Brain microvascular endothelial cell (primary cell): ENCODE data around the gene PSMD11.

ENCODE experiments used
- DNase-seq: peaks from one replicate; pipeline ENCODE4 v3.0.0-alpha.2; 2020
- H3K27ac ChIP-seq: fragments of 250-450 bp; sonication (Bioruptor Pico); 2 replicates; pipeline ENCODE4 v1.5.1; 2020; ENCODE audit warnings: mild to moderate bottlenecking, moderate library complexity
- H3K27me3 ChIP-seq: fragments of 250-450 bp; sonication (Bioruptor Pico); replicated peaks from 2 replicates; pipeline ENCODE4 v1.5.1; 2020; ENCODE audit warnings: mild to moderate bottlenecking
- H3K36me3 ChIP-seq: fragments of 250-450 bp; sonication (Bioruptor Pico); replicated peaks from 2 replicates; pipeline ENCODE4 v1.5.1; 2020; ENCODE audit warnings: mild to moderate bottlenecking
- H3K4me3 ChIP-seq: 2 replicates; pipeline ENCODE4 v1.5.1; 2011; ENCODE audit warnings: low read depth, mild to moderate bottlenecking, control low read depth, low read length, moderate library complexity
- in situ Hi-C: cut with HindIII; loops from 2 replicates; pipeline ENCODE4 v1.10.0; 2017; ENCODE audit warnings: low sequenced_read_pairs, low pct_ligation_motif_present
- TF ChIP-seq, protein P1 (sequence below): IDR thresholded peaks from 2 replicates; pipeline ENCODE4 v1.5.1; 2011; ENCODE audit warnings: low read depth, mild to moderate bottlenecking, moderate library complexity, low read length, control low read depth, inconsistent platforms; ENCODE audit errors: missing control alignments

PSMD11 gene

DNA sequence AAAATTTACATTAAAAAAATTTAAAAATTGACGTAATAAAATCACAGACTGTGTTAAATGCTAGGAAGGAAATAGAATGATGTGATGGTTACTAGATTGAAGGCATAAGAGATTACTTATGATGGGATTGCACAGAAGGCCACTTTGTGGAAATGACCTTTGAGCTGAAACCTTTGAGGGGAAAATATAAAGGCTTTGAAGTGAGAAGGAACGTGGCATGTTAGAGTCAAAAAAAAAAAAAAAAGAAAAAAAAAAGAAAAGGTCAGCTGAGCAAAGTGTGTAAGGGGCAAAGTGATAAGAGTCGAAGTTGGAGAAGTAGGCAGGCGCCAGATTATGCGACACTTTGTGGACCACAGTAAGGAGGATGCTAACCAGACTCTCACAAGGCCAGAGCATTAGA lies 3.6 kb upstream of the PSMD11 start:
- no peak overlapping the region for H3K27ac ChIP-seq
- TF ChIP-seq, protein P1, sequence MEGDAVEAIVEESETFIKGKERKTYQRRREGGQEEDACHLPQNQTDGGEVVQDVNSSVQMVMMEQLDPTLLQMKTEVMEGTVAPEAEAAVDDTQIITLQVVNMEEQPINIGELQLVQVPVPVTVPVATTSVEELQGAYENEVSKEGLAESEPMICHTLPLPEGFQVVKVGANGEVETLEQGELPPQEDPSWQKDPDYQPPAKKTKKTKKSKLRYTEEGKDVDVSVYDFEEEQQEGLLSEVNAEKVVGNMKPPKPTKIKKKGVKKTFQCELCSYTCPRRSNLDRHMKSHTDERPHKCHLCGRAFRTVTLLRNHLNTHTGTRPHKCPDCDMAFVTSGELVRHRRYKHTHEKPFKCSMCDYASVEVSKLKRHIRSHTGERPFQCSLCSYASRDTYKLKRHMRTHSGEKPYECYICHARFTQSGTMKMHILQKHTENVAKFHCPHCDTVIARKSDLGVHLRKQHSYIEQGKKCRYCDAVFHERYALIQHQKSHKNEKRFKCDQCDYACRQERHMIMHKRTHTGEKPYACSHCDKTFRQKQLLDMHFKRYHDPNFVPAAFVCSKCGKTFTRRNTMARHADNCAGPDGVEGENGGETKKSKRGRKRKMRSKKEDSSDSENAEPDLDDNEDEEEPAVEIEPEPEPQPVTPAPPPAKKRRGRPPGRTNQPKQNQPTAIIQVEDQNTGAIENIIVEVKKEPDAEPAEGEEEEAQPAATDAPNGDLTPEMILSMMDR = no peak
- in situ Hi-C loops = no loop called here
- H3K4me3 ChIP-seq = no peak overlapping the region
- no peaks in the 10 kb centered on the region for H3K36me3 ChIP-seq
- no peaks in the 10 kb centered on the region for H3K27me3 ChIP-seq
- DNase-seq = no peak

DNA sequence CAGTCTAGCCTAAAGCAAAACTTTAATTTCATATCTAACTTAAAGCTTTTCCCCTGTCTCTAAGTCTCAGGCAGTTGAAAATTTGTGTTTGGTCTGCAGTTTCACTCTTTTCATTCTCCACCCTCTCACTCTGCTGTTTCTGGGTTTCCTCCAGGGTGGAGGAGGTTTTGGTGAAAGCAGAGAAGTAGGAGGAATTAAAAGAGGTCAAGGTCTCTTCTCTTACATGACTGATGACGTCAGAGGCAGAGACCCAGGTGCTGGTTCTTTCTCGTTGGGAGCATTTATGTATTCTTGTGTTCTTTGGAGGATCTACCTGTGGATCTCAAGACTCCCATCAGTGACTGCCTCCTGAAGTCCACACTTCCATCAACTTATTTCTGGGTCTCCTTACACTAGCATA lies 2.4 kb upstream of the PSMD11 start:
- Histone ChIP-seq H3K4me3 (no peak overlapping the region), H3K27ac (no peak overlapping the region), H3K36me3 (peaks cover 1% of the 10 kb centered on the region), H3K27me3 (no peaks in the 10 kb centered on the region)
- DNase-seq = no peak
- TF ChIP-seq, protein P1 = no peak
- in situ Hi-C loops = no loop called here

DNA sequence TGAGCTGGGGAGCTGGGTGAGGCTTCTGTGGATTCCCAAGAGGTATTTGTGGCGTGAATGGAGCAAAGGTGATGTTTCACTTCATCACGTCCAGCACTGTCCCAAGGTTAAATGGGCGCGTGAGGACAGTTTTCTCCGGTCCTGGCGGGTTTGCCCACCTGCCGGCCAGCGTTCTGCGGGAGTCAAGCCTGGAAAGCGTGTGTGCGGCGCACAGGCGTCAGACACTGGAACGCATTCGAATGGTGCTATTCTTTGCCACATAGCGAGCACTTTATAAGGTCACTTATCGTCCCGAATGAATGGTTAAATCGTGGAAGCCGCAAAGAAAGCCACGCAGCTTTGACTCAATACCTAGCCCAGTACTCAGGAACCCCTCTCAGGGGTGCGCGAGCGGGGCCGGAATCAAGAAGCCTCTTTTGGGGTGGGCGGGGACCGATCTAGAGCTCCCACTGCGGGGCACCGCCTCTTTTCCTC lies 446 bp upstream of the PSMD11 start:
- Histone ChIP-seq H3K36me3 (peaks cover 17% of the 10 kb centered on the region), H3K27ac (no peak overlapping the region), H3K27me3 (no peaks in the 10 kb centered on the region), H3K4me3 (peak overlapping the region; percentile 75)
- no peak for DNase-seq
- in situ Hi-C loops = no loop called here
- TF ChIP-seq, protein P1 = no peak

DNA sequence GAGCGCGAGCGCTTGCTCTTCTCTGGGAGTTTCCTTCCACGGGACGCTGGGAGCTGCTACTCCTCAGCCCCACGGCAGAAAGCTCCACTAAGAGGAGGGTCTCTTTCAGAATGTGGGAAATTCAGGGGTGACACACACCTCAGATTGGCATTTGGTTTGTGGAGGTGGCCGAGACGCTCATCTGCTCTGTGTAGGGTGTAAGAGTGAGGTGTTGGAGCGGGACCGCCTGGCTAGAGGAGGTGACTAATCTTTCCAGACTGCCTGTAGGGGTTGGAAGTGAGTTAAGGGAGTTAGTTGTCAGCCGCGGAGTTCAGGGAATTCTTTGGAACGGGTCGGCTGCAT lies 735 bp downstream of the PSMD11 start:
- H3K27ac ChIP-seq = peak overlapping the region; percentile 80
- in situ Hi-C loops = no loop called here
- H3K4me3 ChIP-seq = peak overlapping the region; percentile 75
- H3K36me3 ChIP-seq = peaks cover 27% of the 10 kb centered on the region
- TF ChIP-seq, protein P1 = no peak
- peak; percentile 63 for DNase-seq
- no peaks in the 10 kb centered on the region for H3K27me3 ChIP-seq

DNA sequence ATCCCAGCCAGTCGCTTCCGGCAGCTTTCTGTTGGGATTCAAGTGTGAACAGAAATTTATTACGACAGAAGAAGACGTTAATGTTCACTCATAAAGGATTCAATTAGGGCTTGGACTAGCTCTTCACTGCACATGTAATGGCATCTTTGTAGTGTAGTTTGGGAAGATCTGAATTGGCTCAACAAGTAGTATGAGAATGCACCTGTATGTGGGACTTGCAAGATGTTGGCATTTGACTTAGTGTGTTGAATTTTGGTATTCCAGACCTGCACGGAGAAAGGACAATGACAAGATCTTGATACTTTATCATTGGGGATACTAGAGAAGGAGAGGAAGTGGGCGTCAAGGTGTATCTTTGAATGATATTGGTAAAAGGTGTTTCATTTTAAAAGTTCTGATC lies 1.2 kb downstream of the PSMD11 start:
- Histone ChIP-seq H3K27me3 (no peaks in the 10 kb centered on the region), H3K36me3 (peaks cover 29% of the 10 kb centered on the region), H3K4me3 (peak overlapping the region; percentile 75), H3K27ac (peak overlapping the region; percentile 80)
- TF ChIP-seq, protein P1 = no peak
- in situ Hi-C loops = no loop called here
- DNase-seq = no peak

DNA sequence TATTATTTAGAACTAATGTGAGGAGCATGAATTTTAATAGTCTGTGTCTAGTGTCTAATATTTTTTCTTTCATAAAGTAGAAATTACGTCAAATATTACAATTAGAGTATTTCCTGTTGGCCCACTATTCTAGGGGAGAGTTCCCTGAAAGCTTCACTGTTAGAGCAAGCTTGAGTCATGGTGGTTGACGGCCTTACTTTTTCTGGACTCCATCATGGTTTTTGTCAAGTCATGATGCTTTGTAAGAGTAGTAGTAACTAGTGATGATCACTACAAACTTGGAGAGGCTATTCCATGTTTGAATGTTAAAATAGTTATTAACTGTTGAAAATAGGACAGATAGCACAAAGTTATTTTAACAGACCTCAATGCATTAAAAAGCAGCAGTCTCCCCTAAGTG lies 1.7 kb downstream of the PSMD11 start:
- Histone ChIP-seq H3K27me3 (no peaks in the 10 kb centered on the region), H3K36me3 (peaks cover 30% of the 10 kb centered on the region), H3K4me3 (peak overlapping the region; percentile 75), H3K27ac (peak overlapping the region; percentile 80)
- TF ChIP-seq, protein P1 = no peak
- in situ Hi-C loops = no loop called here
- DNase-seq = peak; percentile 28
